ENCODE data around the gene MYLK4. TPM values are rescaled to one million over a fixed set of nuclear protein-coding genes. Genes with fewer than 3 reads are reported as not detected.

Gene MYLK4
- total and polyA plus RNA-seq, 4 donors = 0.07 to 0.65 (median 0.39) TPM

DNA sequence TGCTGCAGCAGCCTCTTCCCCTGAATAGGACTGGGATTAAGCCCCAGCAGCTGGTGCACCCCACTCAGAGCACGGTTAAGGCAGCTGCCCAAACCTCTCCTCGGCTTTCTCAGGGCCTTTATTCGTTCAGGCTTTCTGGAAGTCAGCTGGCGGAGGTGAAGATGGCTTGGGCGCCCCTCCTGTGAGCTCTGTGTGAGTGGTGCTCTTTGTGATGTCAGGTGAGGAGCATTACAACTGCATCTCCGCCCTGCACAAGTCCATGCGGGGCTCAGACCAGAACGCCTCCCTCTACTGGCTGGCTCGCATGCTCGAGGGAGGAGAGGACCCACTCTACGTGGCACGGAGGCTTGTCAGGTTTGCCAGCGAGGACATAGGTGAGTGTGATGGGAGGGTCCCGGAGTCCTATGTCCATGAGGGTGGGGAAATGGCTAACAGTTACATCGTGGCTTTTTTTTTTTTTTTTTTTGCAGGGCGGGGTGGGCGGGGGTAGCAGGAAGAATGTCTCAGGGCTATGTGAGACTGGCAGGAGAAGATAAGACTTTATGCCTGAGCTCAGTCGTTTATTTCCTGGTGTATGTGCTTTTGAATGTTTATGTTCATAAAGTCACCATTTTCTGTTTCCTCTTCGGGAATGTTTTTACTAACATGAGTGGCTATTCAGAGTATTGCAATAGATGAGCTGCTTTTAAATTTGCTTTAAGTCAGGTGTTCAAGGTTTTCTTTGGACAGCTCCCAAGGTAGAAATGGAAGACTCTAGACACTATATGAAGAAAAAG, 32.7 kb upstream of the MYLK4 start:
- Histone ChIP-seq H3K36me3 (ENCODE audit: control insufficient read depth in 4 of 4, insufficient read depth in 3 of 4, low read depth in 1 of 4, low read length in 3 of 4) (peaks cover 2 to 28% (median 22%) of the 10 kb centered on the region in 4 donors), H3K27ac (ENCODE audit: low read depth in 1 of 2, low read length in 2 of 2) (no peak overlapping the region), H3K27me3 (ENCODE audit: control insufficient read depth in 4 of 4, insufficient read depth in 4 of 4, low read length in 3 of 4) (no peaks in the 10 kb centered on the region), H3K9ac (ENCODE audit: low read depth in 1 of 2, low read length in 2 of 2) (no peak overlapping the region), H3K4me3 (ENCODE audit: low read depth in 1 of 3, low read length in 3 of 3) (no peak overlapping the region), H3K9me3 (ENCODE audit: control insufficient read depth in 4 of 4, low read length in 3 of 4) (no peaks in the 10 kb centered on the region), H3K4me1 (ENCODE audit: control insufficient read depth in 4 of 4, insufficient read depth in 4 of 4, low read length in 3 of 4) (no peaks in the 10 kb centered on the region)
- 70% methylated on average over 19 of the region's 19 CpGs for WGBS
- peak; percentile 72 for DNase-seq (ENCODE audit: low spot score)
- TF ChIP-seq FOXA1 (IDR thresholded peaks at IDR 0.05) (no peak), REST (IDR thresholded peaks at IDR 0.05) (no peak), JUND (IDR thresholded peaks at IDR 0.05) (no peak), RXRA (IDR thresholded peaks at IDR 0.05) (no peak), GABPA (IDR thresholded peaks at IDR 0.05 in 1 of 2, conservative IDR thresholded peaks at IDR 0.05 in 1 of 2) (no peak), NR2F2 (IDR thresholded peaks at IDR 0.05) (no peak), FOXA2 (IDR thresholded peaks at IDR 0.05) (no peak), TAF1 (conservative IDR thresholded peaks at IDR 0.05) (no peak), YY1 (IDR thresholded peaks at IDR 0.05) (no peak), RAD21 (IDR thresholded peaks at IDR 0.05) (no peak), HNF4A (conservative IDR thresholded peaks at IDR 0.05) (no peak)
- TF ChIP-seq, protein P1, sequence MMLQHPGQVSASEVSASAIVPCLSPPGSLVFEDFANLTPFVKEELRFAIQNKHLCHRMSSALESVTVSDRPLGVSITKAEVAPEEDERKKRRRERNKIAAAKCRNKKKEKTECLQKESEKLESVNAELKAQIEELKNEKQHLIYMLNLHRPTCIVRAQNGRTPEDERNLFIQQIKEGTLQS (IDR thresholded peaks at IDR 0.05) = no peak
- TF ChIP-seq, protein P2, sequence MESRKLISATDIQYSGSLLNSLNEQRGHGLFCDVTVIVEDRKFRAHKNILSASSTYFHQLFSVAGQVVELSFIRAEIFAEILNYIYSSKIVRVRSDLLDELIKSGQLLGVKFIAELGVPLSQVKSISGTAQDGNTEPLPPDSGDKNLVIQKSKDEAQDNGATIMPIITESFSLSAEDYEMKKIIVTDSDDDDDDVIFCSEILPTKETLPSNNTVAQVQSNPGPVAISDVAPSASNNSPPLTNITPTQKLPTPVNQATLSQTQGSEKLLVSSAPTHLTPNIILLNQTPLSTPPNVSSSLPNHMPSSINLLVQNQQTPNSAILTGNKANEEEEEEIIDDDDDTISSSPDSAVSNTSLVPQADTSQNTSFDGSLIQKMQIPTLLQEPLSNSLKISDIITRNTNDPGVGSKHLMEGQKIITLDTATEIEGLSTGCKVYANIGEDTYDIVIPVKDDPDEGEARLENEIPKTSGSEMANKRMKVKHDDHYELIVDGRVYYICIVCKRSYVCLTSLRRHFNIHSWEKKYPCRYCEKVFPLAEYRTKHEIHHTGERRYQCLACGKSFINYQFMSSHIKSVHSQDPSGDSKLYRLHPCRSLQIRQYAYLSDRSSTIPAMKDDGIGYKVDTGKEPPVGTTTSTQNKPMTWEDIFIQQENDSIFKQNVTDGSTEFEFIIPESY (IDR thresholded peaks at IDR 0.05) = no peak
- TF ChIP-seq, protein P3, sequence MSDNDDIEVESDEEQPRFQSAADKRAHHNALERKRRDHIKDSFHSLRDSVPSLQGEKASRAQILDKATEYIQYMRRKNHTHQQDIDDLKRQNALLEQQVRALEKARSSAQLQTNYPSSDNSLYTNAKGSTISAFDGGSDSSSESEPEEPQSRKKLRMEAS (IDR thresholded peaks at IDR 0.05) = no peak
- TF ChIP-seq, protein P4, sequence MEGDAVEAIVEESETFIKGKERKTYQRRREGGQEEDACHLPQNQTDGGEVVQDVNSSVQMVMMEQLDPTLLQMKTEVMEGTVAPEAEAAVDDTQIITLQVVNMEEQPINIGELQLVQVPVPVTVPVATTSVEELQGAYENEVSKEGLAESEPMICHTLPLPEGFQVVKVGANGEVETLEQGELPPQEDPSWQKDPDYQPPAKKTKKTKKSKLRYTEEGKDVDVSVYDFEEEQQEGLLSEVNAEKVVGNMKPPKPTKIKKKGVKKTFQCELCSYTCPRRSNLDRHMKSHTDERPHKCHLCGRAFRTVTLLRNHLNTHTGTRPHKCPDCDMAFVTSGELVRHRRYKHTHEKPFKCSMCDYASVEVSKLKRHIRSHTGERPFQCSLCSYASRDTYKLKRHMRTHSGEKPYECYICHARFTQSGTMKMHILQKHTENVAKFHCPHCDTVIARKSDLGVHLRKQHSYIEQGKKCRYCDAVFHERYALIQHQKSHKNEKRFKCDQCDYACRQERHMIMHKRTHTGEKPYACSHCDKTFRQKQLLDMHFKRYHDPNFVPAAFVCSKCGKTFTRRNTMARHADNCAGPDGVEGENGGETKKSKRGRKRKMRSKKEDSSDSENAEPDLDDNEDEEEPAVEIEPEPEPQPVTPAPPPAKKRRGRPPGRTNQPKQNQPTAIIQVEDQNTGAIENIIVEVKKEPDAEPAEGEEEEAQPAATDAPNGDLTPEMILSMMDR (IDR thresholded peaks at IDR 0.05; ENCODE audit: low read depth, low read length, missing input control) = no peak
